ENCODE results near the gene FMOD. TPM values are rescaled to one million over a fixed set of nuclear protein-coding genes. Genes with fewer than 3 reads are reported as not detected.

The FMOD gene
- total RNA-seq, 6 experiments from 2014 or later = 2.7 to 9.0 (median 3.8) TPM

DNA sequence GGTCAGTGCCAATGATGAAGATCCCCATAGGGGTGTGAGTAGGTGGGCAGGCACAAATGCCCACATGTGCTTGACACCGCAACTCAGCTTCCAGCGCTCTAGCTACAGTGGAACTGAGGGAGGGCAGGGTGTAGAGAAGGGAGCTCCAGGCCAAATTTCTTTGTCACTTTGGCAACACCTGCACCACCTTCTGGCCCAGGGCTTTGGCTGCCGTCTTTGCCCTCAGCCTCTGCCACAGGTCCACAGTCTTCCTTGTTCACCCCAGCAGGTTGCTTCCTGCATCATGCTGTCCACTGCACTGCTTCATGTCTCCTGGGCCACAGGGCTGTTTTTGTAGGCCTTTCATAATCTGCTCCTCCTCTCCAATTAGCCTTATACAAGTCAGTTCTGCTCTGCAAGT lies 20.4 kb upstream of the FMOD start:
- 73% methylated on average over 2 of the region's 3 CpGs for WGBS (ENCODE audit: insufficient coverage, low coverage, low lambda C conversion rate, missing lambda C conversion rate)
- Histone ChIP-seq H3K27ac (no peak overlapping the region), H3K4me1 (no peaks in the 10 kb centered on the region)

DNA sequence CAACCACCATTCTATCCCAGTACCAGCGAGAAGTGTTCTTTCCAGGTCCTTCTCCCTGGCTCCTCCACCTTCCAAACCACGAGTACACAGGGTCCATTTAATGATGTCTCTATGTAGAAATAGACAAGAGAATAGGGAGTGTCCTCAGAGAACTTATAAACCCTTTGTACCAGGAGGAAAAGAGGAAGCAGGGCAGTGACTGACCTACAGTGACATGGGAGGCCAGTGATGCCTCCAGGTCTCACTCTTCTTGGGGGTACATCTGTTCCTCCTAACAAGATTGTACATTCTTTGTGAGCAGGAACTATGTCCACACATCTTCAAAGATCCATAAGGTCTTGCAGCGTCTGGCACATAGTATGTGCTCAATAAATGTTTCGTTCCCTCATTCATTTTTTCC lies 18.7 kb upstream of the FMOD start:
- 58% methylated on average over 4 of the region's 4 CpGs for WGBS (ENCODE audit: insufficient coverage, low coverage, low lambda C conversion rate, missing lambda C conversion rate)
- ATAC-seq = peak; percentile 21 to 33 (median 28)

More for the DNA sequence above, 20.4 kb upstream of the FMOD start:
- Histone ChIP-seq H3K4me3 (no peak overlapping the region), H3K36me3 (no peaks in the 10 kb centered on the region), H3K27me3 (no peaks in the 10 kb centered on the region), H3K9me3 (no peaks in the 10 kb centered on the region)
- no peak for ATAC-seq
- DNase-seq = peak in 1 of 3 donors; percentile 28
- no peak for TF ChIP-seq POLR2A (IDR thresholded peaks at IDR 0.05)
- TF ChIP-seq, protein P1, sequence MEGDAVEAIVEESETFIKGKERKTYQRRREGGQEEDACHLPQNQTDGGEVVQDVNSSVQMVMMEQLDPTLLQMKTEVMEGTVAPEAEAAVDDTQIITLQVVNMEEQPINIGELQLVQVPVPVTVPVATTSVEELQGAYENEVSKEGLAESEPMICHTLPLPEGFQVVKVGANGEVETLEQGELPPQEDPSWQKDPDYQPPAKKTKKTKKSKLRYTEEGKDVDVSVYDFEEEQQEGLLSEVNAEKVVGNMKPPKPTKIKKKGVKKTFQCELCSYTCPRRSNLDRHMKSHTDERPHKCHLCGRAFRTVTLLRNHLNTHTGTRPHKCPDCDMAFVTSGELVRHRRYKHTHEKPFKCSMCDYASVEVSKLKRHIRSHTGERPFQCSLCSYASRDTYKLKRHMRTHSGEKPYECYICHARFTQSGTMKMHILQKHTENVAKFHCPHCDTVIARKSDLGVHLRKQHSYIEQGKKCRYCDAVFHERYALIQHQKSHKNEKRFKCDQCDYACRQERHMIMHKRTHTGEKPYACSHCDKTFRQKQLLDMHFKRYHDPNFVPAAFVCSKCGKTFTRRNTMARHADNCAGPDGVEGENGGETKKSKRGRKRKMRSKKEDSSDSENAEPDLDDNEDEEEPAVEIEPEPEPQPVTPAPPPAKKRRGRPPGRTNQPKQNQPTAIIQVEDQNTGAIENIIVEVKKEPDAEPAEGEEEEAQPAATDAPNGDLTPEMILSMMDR (IDR thresholded peaks at IDR 0.05) = no peak
- intact Hi-C loops (cut with DNase I) = no loop called here

DNA sequence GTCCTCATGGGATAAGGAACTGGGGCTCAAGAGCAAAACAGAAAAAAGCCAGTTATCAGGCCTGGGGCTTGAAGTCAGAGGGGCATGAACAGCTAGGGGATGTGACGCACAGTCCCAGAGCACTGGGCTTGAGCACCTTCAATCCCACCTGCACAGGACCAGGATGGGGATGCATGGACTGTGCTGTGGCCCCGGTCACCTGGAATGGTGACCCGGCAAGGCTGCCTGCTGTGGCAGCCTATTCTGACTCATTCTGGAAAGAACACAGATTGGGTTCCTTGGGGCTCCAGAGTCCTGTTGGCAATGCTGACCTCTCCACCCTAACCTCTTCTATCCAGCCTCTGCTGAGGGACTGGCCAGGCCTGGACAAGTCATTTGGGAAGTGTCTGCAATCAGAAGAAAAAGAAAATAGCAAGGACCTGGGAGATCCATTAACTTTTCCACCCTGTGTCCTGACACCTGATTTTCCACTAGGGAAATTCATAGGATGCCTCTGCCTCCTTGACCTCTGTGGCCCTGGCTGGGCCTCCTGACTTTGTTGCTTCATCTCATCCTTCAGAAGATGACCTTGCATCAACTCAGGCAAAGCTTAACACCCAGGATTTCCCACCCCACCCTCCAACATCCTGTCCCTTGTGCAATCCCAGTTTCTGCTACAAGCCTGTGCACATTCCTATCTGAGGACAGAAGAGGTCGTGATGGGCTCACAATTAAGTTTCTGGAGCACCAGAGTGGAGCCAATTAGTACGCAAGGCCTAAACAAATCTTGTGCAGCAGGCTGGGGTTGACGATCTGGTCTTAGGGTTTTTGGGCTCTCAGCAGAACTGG lies 17.9 kb upstream of the FMOD start:
- intact Hi-C loops (cut with DNase I) = no loop called here
- H3K27me3 ChIP-seq = no peaks in the 10 kb centered on the region
- DNase-seq = peak in 1 of 3 donors; percentile 51
- no peaks in the 10 kb centered on the region for H3K36me3 ChIP-seq
- peak; percentile 71 to 84 (median 78) for ATAC-seq
- no peaks in the 10 kb centered on the region for H3K4me1 ChIP-seq
- H3K9me3 ChIP-seq = no peaks in the 10 kb centered on the region
- H3K27ac ChIP-seq = no peak overlapping the region
- no peak for TF ChIP-seq POLR2A (IDR thresholded peaks at IDR 0.05)
- TF ChIP-seq, protein P1 (IDR thresholded peaks at IDR 0.05) = peak in 2 of 4 donors; percentile 13 to 16
- WGBS (ENCODE audit: insufficient coverage, low coverage, low lambda C conversion rate, missing lambda C conversion rate) = 57% methylated on average over 2 of the region's 6 CpGs
- no peak overlapping the region for H3K4me3 ChIP-seq

More for the DNA sequence above, 18.7 kb upstream of the FMOD start:
- Histone ChIP-seq H3K4me1 (no peaks in the 10 kb centered on the region), H3K4me3 (no peak overlapping the region), H3K9me3 (no peaks in the 10 kb centered on the region), H3K36me3 (no peaks in the 10 kb centered on the region), H3K27ac (no peak overlapping the region), H3K27me3 (no peaks in the 10 kb centered on the region)
- peak in 1 of 3 donors; percentile 17 for DNase-seq
- TF ChIP-seq, protein P1 (IDR thresholded peaks at IDR 0.05) = no peak
- TF ChIP-seq POLR2A (IDR thresholded peaks at IDR 0.05) = no peak
- intact Hi-C loops (cut with DNase I) = no loop called here

DNA sequence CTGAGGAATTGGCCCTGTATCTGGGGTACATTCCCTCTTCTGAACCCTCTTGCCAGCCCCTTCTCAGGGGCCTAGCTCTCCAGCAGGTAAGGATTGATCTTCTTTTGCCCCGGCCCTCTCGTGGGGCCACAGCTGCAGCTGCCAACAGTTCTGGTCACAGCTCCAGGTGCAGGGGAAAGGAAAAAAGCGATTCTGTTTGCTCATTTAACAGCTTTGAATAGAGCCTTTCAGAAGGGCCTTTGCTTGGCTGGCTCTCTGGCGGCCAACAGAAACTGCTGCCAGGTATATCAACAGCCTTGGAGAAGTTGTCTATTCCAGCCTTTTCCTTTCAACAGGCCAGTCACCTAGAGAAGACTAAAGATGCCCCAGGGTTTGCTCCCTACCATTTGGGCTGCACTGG lies 16.1 kb upstream of the FMOD start:
- Histone ChIP-seq H3K36me3 (no peaks in the 10 kb centered on the region), H3K4me3 (no peak overlapping the region), H3K27me3 (no peaks in the 10 kb centered on the region), H3K27ac (no peak overlapping the region), H3K9me3 (no peaks in the 10 kb centered on the region), H3K4me1 (no peaks in the 10 kb centered on the region)
- DNase-seq (peak in 1 of 3 donors; percentile 24), ATAC-seq (no peak)
- TF ChIP-seq, protein P1 (IDR thresholded peaks at IDR 0.05) = no peak
- TF ChIP-seq POLR2A (IDR thresholded peaks at IDR 0.05) = no peak
- WGBS (ENCODE audit: insufficient coverage, low coverage, low lambda C conversion rate, missing lambda C conversion rate) = 67% methylated on average over 2 of the region's 4 CpGs
- intact Hi-C loops (cut with DNase I) = no loop called here

All from right lobe of liver (tissue), 6 donors.